Pons (tissue), 1 donor: ENCODE data around the gene BEST4.
"Not testable (repeated sequence)": the region's sequence is repeated elsewhere in the genome, so short reads cannot be mapped to it uniquely, and the experiment has no call there.

Experiments
- DNase-seq: peaks from one replicate; pipeline ENCODE4 v3.0.0-alpha.2; 2016; ENCODE audit warnings: low spot score

The BEST4 gene

GRCh38 chr1:44819608-44820327, 31.8 kb upstream of the BEST4 start:
- peak; percentile 89 for DNase-seq

GRCh38 chr1:44819196-44819607, 31.2 kb upstream of the BEST4 start:
- DNase-seq, result no peak

GRCh38 chr1:44817771-44818495, 30.0 kb upstream of the BEST4 start:
- no peak for DNase-seq

GRCh38 chr1:44817307-44817706, 29.3 kb upstream of the BEST4 start:
- DNase-seq, result no peak

GRCh38 chr1:44815926-44816325, 28.0 kb upstream of the BEST4 start:
- DNase-seq, result not testable (repeated sequence)

GRCh38 chr1:44812822-44813543, 25.0 kb upstream of the BEST4 start:
- no peak for DNase-seq

- DNase-seq, result no peak
These were observed 23.3 kb upstream of the BEST4 start for GRCh38 chr1:44811234-44811633.

GRCh38 chr1:44810762-44811105, 22.8 kb upstream of the BEST4 start:
- DNase-seq, result not testable (repeated sequence)

- DNase-seq, result peak; percentile 47
These were observed 22.3 kb upstream of the BEST4 start for GRCh38 chr1:44810101-44810761.

- DNase-seq, result peak; percentile 59
These were observed 21.3 kb upstream of the BEST4 start for GRCh38 chr1:44808938-44809917.

GRCh38 chr1:44808063-44808937, 20.3 kb upstream of the BEST4 start, which contains the start of gene BTBD19:
BTBD19 (plus strand) TSS chr1:44808523; CDS start chr1:44808821, 298 bp downstream.
- DNase-seq, result peak; percentile 69

GRCh38 chr1:44807364-44808062, 19.5 kb upstream of the BEST4 start:
- DNase-seq, result peak; percentile 91

- no peak for DNase-seq
These were observed 18.9 kb upstream of the BEST4 start, which contains the start of gene DYNLT4 for GRCh38 chr1:44806704-44807363. DYNLT4 (minus strand) TSS chr1:44807351; CDS start chr1:44806668, 683 bp downstream.

- no peak for DNase-seq
These were observed 18.2 kb upstream of the BEST4 start for GRCh38 chr1:44806025-44806703.

GRCh38 chr1:44805311-44806024, 17.5 kb upstream of the BEST4 start:
- DNase-seq, result no peak

- no peak for DNase-seq
These were observed 15.5 kb upstream of the BEST4 start for GRCh38 chr1:44803312-44804095.

- DNase-seq, result no peak
These were observed 15.0 kb upstream of the BEST4 start for GRCh38 chr1:44803062-44803311.
